ENCODE measurements around the gene RTN4RL2. TPM values are rescaled to one million over a fixed set of nuclear protein-coding genes. Genes with fewer than 3 reads are reported as not detected.

Gene RTN4RL2
- total RNA-seq, 2 donors from 2014 or later: 0.97 to 1.5 TPM

- DNase-seq: no peak
- H3K9me3 ChIP-seq (ENCODE audit: control insufficient read depth, low read length): no peaks in the 10 kb centered on the region
- peaks cover 2% of the 10 kb centered on the region for H3K36me3 Mint-ChIP-seq (ENCODE audit: low read depth)
- TF ChIP-seq CTCF (conservative IDR thresholded peaks at IDR 0.05): no peak
- H3K27ac Mint-ChIP-seq: peak overlapping the region; percentile 88
- H3K36me3 ChIP-seq (ENCODE audit: control insufficient read depth, insufficient read depth, low read length): no peaks in the 10 kb centered on the region
- 92 to 95% methylated on average over 3 to 15 of the region's 15 CpGs for WGBS, 2 experiments (ENCODE audit: insufficient coverage in 1 of 2, insufficient read length in 1 of 2)
- no peaks in the 10 kb centered on the region for H3K27me3 ChIP-seq (ENCODE audit: control insufficient read depth, insufficient read depth, low read length, poor library complexity, severe bottlenecking)
- H3K9ac ChIP-seq (ENCODE audit: extremely low read depth, low read length, poor library complexity, severe bottlenecking): no peak overlapping the region
- no peaks in the 10 kb centered on the region for H3K4me1 ChIP-seq (ENCODE audit: control insufficient read depth, insufficient read depth, low read length)
- H3K27me3 Mint-ChIP-seq (ENCODE audit: insufficient read depth): peaks cover 4% of the 10 kb centered on the region
- no peak overlapping the region for H3K4me3 Mint-ChIP-seq
- no peaks in the 10 kb centered on the region for H3K9me3 Mint-ChIP-seq
- no peak overlapping the region for H3K4me3 ChIP-seq (ENCODE audit: low read length)
- no peak overlapping the region for H3K27ac ChIP-seq (ENCODE audit: low read depth, low read length)
- peaks cover 45% of the 10 kb centered on the region for H3K4me1 Mint-ChIP-seq
Observed at GRCh38 chr11:57500926-57501325, 40.6 kb downstream of the RTN4RL2 start.

DNA sequence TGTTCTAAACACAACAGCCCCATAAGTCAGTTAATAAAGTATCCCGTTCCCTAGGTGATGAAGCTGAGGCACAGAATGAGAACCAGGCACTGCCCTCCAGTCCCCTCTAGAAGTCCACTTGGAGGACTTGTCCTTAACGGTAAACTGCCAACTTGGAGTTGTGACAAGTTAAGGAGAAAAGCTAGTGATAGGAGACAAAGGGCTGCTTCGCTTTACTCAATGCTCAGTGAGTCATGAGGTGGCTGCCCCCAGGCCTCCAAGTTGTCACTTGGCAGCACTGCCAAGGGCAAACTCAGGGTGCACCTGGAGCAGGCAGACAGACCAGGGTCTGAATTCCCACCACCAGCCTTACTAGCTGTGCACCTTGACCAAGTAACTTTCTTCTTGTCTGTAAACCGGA lies 41.6 kb downstream of the RTN4RL2 start:
- Mint-ChIP-seq H3K36me3 (ENCODE audit: low read depth) (no peaks in the 10 kb centered on the region), H3K27ac (no peak overlapping the region), H3K27me3 (ENCODE audit: insufficient read depth) (peaks cover 4% of the 10 kb centered on the region), H3K4me1 (peaks cover 39% of the 10 kb centered on the region), H3K9me3 (no peaks in the 10 kb centered on the region), H3K4me3 (no peak overlapping the region)
- no peaks in the 10 kb centered on the region for H3K4me1 ChIP-seq (ENCODE audit: control insufficient read depth, insufficient read depth, low read length)
- no peak for TF ChIP-seq CTCF (conservative IDR thresholded peaks at IDR 0.05)
- H3K9ac ChIP-seq (ENCODE audit: extremely low read depth, low read length, poor library complexity, severe bottlenecking): no peak overlapping the region
- no peaks in the 10 kb centered on the region for H3K36me3 ChIP-seq (ENCODE audit: control insufficient read depth, insufficient read depth, low read length)
- H3K9me3 ChIP-seq (ENCODE audit: control insufficient read depth, low read length): no peaks in the 10 kb centered on the region
- H3K27ac ChIP-seq (ENCODE audit: low read depth, low read length): no peak overlapping the region
- H3K4me3 ChIP-seq (ENCODE audit: low read length): no peak overlapping the region
- WGBS, 2 experiments (ENCODE audit: insufficient coverage in 1 of 2, insufficient read length in 1 of 2): 91 to 94% methylated on average over 4 of the region's 4 CpGs
- DNase-seq: no peak
- no peaks in the 10 kb centered on the region for H3K27me3 ChIP-seq (ENCODE audit: control insufficient read depth, insufficient read depth, low read length, poor library complexity, severe bottlenecking)

DNA sequence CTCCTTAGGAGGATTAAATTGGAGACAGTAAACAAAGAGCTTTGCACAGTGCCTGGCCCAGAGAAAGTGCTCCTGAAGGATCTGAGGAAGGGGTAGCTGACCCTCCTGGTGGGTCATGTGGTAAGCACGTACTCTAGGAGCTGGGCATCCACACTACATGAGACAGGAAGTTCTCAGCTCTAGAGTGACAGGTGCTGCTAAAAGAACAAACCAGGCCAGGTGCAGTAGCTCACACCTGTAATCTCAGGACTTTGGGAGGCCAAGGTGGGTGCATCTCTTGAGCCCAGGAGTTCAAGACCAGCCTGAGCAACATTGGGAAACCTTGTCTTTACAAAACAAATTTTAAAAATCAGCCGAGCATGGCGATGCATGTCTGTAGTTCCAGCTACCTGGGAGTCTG lies 42.0 kb downstream of the RTN4RL2 start:
- H3K9me3 ChIP-seq (ENCODE audit: control insufficient read depth, low read length): no peaks in the 10 kb centered on the region
- no peak for TF ChIP-seq CTCF (conservative IDR thresholded peaks at IDR 0.05)
- no peak overlapping the region for H3K27ac Mint-ChIP-seq
- H3K4me3 ChIP-seq (ENCODE audit: low read length): no peak overlapping the region
- no peaks in the 10 kb centered on the region for H3K9me3 Mint-ChIP-seq
- no peaks in the 10 kb centered on the region for H3K27me3 ChIP-seq (ENCODE audit: control insufficient read depth, insufficient read depth, low read length, poor library complexity, severe bottlenecking)
- no peaks in the 10 kb centered on the region for H3K36me3 ChIP-seq (ENCODE audit: control insufficient read depth, insufficient read depth, low read length)
- peaks cover 4% of the 10 kb centered on the region for H3K27me3 Mint-ChIP-seq (ENCODE audit: insufficient read depth)
- no peaks in the 10 kb centered on the region for H3K36me3 Mint-ChIP-seq (ENCODE audit: low read depth)
- no peak overlapping the region for H3K4me3 Mint-ChIP-seq
- H3K9ac ChIP-seq (ENCODE audit: extremely low read depth, low read length, poor library complexity, severe bottlenecking): no peak overlapping the region
- peaks cover 38% of the 10 kb centered on the region for H3K4me1 Mint-ChIP-seq
- 89 to 92% methylated on average over 1 to 3 of the region's 3 CpGs for WGBS, 2 experiments (ENCODE audit: insufficient coverage in 1 of 2, insufficient read length in 1 of 2)
- H3K4me1 ChIP-seq (ENCODE audit: control insufficient read depth, insufficient read depth, low read length): no peaks in the 10 kb centered on the region
- no peak overlapping the region for H3K27ac ChIP-seq (ENCODE audit: low read depth, low read length)
- DNase-seq: no peak

Measured in endodermal cell (in vitro differentiated cells).